Measurements from ENCODE around the gene RNU2-1.
"Not testable (repeated sequence)": the region's sequence is repeated elsewhere in the genome, so short reads cannot be mapped to it uniquely, and the experiment has no call there.

The RNU2-1 gene

GRCh38 chr17:43215341-43215740, 18.4 kb downstream of the RNU2-1 start:
- no peak for DNase-seq

GRCh38 chr17:43213545-43213944, 20.2 kb downstream of the RNU2-1 start:
- no peak for DNase-seq

GRCh38 chr17:43212641-43213490, 20.9 kb downstream of the RNU2-1 start:
- no peak for DNase-seq

GRCh38 chr17:43211480-43212402, 22.0 kb downstream of the RNU2-1 start, which contains the start of gene TMEM106A:
TSS of gene TMEM106A (plus strand) at chr17:43211875. CDS start at chr17:43213042, 1,167 bp downstream.
- DNase-seq, result peak; percentile 69

GRCh38 chr17:43211123-43211479, 22.7 kb downstream of the RNU2-1 start:
- no peak for DNase-seq

- DNase-seq, result no peak
These were observed 23.2 kb downstream of the RNU2-1 start for GRCh38 chr17:43210576-43210975.

GRCh38 chr17:43203013-43203412, 30.8 kb downstream of the RNU2-1 start:
- DNase-seq, result not testable (repeated sequence)

- no peak for DNase-seq
These were observed 33.6 kb downstream of the RNU2-1 start for GRCh38 chr17:43200127-43200526.

- DNase-seq, result no peak
These were observed 34.1 kb downstream of the RNU2-1 start for GRCh38 chr17:43199633-43200032.

- DNase-seq, result no peak
These were observed 40.5 kb downstream of the RNU2-1 start for GRCh38 chr17:43193251-43193650.

- DNase-seq, result not testable (repeated sequence)
These were observed 47.1 kb downstream of the RNU2-1 start for GRCh38 chr17:43186656-43187055.

GRCh38 chr17:43183921-43184320, 49.9 kb downstream of the RNU2-1 start:
- no peak for DNase-seq
